Measurements from ENCODE around the gene NSUN7.

DNA sequence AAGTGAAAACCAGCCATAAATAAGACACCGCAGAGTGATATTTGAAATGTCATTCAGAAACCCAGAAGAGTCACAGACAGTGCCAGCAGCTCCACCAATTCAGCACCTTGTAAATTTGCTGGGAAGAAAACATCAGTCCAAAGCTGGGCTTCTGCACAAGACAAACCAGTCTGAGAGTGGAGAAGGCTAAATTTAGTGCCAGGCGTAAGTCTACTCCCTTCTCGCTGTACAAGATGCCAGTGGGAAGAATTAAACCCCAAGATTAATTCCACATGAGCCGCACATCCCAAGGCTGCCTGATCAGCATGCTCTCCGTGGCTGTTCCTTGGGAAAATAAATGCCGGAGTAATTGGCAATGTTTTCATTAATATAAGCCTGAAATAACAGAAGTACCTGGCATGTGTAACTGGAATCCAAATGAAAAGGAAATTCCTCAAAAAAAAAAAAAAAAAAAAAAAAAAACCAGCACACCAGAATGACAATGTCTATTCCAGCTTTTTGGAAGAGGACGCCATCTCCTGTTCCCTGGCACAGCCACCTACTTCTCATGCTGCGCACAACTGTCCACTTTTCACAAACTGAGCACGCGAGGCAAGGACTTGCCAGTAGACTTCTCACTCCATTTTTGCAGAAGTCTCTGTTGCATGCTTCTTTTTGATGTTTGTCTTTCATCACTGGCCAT, 95.5 kb downstream of the NSUN7 start:
- TF ChIP-seq CTCF (IDR thresholded peaks at IDR 0.05; ENCODE audit: poor library complexity, severe bottlenecking), result no peak
- TF ChIP-seq POLR2AphosphoS5 (IDR thresholded peaks at IDR 0.05), result no peak
- no peak for TF ChIP-seq EP300 (conservative IDR thresholded peaks at IDR 0.05; ENCODE audit: poor library complexity, severe bottlenecking)
- TF ChIP-seq SMC3 (conservative IDR thresholded peaks at IDR 0.05; ENCODE audit: poor library complexity), result no peak
- TF ChIP-seq, protein P1, sequence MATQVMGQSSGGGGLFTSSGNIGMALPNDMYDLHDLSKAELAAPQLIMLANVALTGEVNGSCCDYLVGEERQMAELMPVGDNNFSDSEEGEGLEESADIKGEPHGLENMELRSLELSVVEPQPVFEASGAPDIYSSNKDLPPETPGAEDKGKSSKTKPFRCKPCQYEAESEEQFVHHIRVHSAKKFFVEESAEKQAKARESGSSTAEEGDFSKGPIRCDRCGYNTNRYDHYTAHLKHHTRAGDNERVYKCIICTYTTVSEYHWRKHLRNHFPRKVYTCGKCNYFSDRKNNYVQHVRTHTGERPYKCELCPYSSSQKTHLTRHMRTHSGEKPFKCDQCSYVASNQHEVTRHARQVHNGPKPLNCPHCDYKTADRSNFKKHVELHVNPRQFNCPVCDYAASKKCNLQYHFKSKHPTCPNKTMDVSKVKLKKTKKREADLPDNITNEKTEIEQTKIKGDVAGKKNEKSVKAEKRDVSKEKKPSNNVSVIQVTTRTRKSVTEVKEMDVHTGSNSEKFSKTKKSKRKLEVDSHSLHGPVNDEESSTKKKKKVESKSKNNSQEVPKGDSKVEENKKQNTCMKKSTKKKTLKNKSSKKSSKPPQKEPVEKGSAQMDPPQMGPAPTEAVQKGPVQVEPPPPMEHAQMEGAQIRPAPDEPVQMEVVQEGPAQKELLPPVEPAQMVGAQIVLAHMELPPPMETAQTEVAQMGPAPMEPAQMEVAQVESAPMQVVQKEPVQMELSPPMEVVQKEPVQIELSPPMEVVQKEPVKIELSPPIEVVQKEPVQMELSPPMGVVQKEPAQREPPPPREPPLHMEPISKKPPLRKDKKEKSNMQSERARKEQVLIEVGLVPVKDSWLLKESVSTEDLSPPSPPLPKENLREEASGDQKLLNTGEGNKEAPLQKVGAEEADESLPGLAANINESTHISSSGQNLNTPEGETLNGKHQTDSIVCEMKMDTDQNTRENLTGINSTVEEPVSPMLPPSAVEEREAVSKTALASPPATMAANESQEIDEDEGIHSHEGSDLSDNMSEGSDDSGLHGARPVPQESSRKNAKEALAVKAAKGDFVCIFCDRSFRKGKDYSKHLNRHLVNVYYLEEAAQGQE (IDR thresholded peaks at IDR 0.05; ENCODE audit: borderline replicate concordance), result no peak
- no peak for TF ChIP-seq RAD21 (conservative IDR thresholded peaks at IDR 0.05)
- TF ChIP-seq EZH2 (IDR thresholded peaks at IDR 0.05; ENCODE audit: borderline replicate concordance, insufficient read depth, low read length, poor library complexity, severe bottlenecking), result no peak

Measured in neural cell (in vitro differentiated cells).